HPDE6-E6E7 (cell line): ENCODE measurements around the gene UGT1A9.
A peak's percentile ranks its signal among the peaks of the same experiment; 100 is the strongest.
"Not testable (repeated sequence)": the region's sequence is repeated elsewhere in the genome, so short reads cannot be mapped to it uniquely, and the experiment has no call there.

Source experiments
- DNase-seq: peaks from one replicate; pipeline ENCODE4 v3.0.0; 2011; ENCODE audit warnings: missing footprints; ENCODE audit errors: extremely low spot score

The UGT1A9 gene

DNA sequence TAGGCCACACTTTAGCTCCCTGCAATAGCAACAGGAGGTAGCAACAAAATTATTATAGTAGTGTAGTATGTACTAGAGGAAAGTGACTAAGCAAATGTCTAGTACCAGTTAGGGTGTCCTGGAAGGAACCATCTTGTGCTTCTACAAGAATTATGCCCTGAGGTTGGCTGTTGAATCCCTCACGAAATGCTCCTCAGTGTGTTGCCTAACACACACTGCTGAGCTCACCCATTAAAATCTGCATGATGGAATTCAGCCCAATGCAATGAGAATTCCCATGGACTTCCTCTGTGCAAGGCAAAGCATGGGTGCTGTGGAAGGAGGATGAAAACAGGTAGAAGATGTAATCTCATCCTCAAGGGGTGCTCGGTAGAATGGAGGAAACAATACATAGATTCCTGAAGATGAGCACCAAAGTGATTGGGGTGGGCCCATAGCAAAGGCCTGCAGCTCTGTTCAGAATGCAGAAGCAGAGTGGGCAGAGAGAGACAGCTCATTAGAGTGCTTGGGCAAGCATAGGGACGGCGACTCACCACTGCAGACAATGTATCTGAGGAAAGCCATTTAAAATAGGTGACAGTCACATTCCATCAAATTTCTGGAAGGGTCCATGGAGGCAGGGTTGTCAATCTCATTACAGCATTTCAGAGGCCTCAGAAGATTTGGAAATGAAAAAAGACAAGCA lies 8.8 kb downstream of the UGT1A9 start:
- DNase-seq = no peak

DNA sequence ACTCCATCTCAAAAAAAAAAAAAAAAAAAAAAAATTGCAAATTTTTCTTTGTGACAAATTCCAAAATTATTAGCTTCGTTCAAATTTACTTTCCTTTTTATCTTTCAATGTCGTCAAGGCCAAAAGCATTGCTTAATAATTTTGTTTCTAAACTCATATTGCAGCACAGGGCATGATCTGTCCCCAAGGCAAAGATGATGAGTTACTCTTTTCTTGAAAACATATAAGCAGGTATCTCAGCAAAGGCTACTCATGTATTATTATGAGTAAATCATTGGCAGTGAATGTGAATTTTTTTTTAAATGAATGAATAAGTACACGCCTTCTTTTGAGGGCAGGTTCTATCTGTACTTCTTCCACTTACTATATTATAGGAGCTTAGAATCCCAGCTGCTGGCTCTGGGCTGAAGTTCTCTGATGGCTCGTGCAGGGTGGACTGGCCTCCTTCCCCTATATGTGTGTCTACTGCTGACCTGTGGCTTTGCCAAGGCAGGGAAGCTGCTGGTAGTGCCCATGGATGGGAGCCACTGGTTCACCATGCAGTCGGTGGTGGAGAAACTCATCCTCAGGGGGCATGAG lies 9.9 kb downstream of the UGT1A9 start, which contains the start of gene UGT1A7:
UGT1A7 (plus strand) TSS at position 381 of the 579 bp plus-strand sequence; CDS start at position 418, 37 bp downstream.
- no peak for DNase-seq

DNA sequence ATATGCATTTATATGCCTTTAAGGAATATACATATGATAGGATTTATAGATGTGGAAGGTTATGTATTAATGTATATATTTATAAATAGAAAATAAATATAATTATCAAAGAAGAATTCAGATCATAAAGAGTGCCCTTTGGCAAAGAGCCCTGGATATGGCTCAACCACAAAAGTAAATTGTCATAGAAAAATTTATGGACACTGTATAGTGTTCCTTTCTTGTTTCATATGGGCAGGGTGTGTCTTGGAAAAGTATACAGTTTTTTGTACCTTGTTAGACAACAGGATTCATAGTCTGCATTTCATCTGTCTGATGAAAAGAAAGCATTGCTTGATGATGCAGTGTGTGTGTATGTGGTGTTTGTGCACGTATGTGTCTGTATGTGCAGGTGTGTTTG lies 12.9 kb downstream of the UGT1A9 start:
- no peak for DNase-seq

DNA sequence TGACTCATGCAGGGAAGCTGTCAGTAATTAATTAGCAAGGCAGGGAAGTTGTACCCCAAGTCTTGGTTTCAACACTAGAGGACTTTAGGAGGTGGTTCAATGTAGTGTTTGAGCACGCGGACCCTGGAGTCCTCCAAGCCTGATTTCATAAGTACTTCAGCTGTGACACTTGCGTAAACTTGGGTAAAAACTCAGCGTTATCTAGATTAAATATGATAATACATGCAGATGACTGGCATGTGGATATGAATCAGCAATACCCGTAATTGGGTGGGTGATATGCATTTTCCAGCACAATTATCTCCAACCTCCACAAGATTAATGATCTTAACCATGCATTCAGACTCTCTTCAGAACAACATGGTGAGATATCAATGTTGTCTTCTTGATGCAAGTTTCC lies 15.2 kb downstream of the UGT1A9 start:
- no peak for DNase-seq

DNA sequence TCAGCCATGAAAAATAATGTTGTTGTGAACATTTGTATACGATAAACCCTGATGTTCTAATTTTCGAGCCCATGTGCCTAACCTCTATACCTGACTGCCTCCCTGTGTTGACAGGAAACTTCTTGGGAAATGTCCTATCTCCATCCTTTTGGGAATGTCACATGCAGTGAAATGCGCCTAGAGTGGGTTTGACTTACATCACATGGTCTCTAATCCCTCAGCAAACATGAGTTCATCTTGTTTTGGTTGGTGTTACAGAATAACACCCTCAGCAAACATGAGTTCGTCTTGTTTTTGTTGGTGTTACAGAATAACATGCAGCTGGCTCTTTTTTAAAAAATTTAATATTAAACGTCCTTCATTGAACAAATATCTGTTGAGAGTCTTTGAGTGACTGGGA lies 16.6 kb downstream of the UGT1A9 start:
- no peak for DNase-seq

DNA sequence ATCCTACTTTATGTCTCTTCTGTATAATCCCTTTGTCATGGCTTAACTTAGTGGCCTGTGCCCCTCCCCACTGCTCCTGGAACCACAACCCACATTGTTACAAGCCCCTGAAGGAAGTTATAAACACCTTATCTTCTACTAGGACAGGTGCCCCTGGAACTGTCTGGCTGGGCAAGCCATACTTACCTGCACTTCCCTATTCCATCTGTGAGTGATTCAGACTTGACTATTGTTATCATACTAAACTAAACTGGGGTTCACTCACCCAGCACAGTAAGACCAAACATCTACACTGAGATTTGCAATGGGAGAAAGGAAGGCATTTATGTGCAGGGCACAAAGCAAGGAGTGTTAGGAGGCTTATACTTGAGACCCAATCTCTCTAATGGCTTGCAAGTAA lies 17.3 kb downstream of the UGT1A9 start:
- no peak for DNase-seq

DNA sequence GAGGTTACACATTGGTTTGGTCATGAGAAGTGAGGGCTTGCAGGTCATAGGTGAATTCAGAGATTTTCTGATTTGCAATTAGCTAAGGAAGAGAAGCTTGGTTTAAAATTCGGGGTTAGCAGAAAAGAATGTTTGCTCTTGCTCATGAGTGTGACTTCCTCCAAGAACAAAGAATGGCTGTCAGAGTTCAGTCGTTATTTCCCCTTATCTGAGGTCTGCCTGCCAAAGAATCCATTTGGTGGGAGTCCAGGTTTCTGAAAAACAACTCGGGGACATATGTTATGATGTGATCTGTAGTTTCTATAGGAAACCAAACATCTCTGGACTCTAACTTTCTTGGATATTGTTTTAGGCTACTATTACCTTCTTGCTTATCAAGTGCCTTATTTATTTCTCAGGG lies 17.8 kb downstream of the UGT1A9 start:
- no peak for DNase-seq

DNA sequence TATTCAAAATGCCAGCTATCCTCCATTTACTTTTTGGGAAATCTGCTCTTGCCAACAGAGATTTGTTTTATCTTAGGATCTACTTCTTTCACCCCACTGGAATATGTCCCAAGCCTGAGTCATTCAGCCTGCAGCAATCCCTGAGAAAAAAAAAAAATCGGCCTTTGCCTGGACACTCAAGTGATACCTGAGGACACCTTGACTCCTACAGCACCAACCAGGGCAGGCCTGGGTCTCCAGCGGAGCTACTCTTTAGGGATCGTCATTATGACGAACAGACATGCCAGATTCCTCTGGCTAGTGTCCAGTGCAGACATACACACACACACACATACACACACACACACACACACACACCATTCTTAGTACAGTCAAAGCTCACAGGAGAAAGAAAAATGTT lies 18.7 kb downstream of the UGT1A9 start:
- DNase-seq = peak; percentile 74

DNA sequence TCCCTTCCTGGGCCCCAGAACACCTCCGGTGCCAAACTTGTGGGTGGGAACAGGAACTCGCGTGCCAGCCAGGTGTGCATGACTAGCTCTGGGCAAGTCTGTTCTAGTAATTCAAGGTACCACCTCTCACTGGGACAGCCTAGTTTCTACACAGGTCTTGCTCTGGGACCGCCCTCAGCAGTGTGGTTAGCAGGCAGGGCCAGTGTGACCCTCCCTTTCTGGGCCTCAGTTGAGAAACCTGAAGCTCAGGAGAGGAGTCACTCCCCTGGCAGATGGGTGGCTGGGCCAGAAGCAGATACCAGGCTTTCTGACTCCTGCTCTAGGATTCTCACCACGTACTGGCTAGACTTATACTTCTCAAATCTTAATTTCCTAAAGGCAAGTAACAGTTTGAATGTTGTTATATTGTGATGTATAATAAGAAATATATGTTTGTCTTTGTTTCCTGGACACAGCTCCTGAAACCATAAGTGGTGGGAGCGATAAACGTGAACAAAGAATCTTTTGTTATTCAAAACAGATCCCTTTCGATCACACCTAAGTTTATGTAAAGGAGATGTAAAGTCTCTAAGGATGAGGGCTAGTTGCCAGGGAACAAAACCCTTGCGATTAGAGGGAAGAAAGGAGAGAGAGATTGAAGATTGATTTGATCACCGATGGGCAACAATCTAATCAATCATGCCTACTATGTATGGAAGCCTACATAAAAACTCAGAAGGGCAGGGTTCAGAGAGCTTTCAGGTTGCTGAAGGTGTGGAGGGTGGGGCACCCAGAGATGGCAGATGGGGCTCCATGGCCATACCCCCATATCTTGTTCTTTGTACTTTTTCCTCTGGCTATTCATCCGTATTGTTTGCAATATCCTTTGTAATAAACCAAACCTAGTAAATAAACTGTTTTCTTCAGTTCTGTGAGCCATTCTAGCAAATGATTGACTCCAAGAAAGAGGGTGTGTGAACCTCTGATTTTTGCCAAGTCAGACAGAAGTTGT lies 20.0 kb downstream of the UGT1A9 start:
- DNase-seq = peak; percentile 97

DNA sequence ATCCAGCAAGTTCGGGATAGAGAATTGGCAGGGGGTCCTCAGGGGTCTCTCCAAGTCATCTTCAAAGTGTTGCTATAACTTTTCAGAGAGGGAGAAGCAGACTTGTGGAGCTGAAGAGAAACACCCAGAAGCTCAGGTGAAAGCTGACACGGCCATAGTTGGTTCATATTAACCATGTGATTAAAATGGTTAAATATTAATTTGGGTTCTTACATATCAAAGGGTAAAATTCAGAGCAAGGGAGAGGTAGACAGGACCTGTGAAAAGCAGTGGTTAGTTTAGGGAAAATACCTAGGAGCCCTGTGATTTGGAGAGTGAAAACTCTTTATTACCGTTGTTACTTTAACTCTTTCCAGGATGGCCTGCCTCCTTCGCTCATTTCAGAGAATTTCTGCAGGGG lies 20.9 kb downstream of the UGT1A9 start, which contains the start of gene UGT1A6:
UGT1A6 (plus strand) TSS at position 243 of the 400 bp plus-strand sequence; CDS start at position 358, 115 bp downstream.
- no peak for DNase-seq

DNA sequence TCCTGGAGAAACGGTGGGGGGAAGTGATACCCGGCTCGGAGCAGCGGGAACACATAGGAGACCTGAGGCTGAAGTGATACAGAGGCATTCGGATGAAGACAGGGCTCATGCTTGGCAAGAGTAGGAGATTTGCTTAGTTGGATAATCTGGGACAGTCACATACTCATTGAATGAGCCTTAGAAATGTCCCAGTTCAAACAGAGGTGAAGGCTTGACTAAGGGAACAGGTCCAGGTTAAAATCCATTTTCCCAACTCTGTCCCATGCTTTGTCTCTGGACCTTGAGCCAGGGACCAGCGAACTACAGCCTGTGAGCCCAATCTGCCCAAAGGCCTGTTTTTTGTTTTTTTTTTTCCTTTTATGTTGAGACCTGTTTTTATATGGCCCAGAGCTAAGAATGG lies 22.3 kb downstream of the UGT1A9 start:
- DNase-seq = no peak

DNA sequence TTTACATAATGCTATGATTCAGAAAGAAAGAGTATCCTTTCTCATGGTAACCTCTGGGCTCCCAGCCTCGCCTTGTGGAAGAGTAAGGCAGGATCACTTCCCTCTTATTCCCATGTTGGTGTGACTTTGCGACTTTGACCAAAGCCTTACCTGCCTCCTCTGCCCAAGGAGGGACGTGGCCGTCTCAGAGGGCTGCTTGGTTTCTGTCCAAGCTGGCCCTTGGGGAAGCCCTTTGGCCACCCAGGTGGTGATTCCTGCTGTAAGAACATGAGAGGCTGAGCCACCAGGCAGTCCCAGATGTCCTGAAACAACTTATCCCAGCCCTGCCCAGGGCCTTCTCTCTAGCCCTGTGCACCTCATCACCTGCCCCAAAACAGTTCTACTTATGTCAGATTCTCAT lies 27.0 kb downstream of the UGT1A9 start:
- DNase-seq = no peak

DNA sequence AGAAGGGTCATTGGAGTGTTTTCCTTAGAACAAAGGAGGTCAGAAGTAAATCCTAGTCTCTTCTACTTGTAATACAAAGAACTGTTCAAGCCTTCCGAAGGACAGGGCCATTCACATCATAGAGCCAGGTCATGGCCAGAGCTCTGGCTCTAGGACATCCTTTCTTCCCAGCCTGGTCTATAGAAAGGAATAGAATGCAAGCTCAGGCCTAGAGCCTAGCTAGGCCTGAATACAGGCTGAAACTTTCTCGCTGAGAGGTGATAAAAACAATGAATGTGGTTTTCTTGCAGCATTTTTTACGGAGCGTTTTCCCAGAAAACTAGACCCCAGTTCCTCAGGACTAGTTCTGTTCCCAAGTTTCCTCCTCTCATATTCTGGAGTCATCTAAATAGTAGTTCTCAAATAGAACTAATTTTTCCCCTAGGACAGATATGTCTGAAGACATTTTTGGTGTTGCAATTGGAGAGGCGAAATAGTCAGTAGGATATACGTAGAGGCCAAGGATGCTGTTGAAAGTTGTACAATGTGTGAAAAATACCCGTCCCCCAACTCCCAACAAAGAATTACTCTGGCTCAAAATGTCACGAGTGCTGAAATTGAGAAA lies 27.8 kb downstream of the UGT1A9 start:
- DNase-seq = no peak

DNA sequence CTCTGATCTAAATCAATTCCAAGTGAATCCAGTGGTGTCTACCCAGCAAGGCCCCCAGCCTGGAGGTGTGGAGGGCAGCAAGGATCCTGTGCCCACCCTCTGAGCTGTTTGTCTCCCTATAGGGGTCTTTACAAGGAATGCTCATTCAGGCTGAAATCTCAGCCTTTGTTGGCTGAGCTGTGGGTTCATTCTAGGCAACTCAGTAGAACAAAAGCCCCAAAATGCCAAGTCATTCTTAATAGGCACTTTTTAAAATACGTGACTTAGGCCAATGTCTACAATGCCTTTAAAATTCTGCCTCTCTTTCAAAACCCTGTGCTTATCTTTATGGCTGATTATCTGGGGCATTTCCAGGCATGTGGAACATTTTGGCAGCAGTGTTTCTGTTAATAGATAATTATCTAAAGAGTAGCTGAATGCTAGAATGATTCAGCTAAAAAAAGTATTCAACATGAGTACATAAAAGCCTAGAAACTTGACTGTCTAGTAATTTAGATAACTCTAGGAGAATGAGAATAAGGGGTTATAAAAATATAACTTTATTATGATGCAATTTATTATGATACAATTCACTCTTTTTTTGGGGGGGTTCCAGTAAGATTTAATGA lies 28.4 kb downstream of the UGT1A9 start:
- no peak for DNase-seq

DNA sequence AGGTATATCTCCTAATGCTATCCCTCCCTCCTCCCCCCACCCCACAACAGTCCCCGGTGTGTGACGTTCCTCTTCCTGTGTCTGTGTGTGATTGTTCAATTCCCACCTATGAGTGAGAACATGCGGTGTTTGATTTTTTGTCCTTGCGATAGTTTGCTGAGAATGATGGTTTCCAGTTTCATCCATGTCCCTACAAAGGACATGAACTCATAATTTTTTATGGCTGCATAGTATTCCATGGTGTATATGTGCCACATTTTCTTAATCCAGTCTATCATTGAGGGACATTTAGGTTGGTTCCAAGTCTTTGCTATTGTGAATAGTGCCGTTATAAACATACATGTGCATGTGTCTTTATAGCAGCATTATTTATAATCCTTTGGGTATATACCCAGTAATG lies 29.1 kb downstream of the UGT1A9 start:
- not testable (repeated sequence) for DNase-seq

DNA sequence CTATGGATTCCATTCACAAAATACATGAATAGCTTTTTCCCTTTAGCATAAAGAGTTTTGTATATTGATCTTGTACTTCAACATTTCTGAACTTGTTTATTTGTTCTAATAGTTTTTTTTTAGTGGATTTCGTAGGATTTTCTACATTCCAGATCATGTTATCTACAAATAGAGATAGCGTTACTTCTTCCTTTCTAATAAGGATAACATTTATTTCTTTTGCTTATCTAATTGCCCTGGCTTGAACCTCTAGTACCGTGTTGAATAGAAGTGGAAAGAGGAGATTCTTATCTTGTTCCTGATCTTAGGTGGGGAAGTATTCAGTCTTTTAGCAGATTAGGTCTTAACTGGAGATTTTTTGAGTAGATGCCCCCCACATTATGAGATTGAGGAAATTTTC lies 30.5 kb downstream of the UGT1A9 start:
- DNase-seq = no peak

DNA sequence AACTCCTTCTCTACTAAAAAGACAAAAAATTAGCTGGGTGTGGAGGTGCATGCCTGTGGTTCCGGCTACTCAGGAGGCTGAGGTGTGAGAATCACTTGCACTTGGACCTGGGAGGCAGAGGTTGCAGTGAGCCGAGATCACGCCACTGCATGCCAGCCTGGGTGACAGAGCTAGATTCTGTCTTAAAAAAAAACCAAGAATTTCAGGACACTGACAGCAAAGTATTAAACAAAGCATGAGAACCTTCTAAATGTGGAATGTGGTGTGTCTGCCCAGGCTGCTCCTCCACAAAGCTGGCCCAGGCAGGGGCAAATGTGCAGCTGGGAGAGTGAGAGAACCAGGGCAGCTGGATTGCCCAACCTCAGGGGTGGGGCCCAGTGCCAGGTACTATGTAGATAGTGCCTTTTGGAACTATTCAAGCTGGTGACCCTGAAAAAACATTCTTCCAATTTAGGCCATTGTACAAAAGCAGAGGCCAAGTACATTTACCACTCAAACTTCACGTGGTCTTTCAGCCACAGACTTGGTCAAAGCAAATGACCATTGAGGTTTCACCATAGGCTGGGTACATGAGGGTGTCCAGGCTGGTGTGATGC lies 34.3 kb downstream of the UGT1A9 start:
- no peak for DNase-seq

DNA sequence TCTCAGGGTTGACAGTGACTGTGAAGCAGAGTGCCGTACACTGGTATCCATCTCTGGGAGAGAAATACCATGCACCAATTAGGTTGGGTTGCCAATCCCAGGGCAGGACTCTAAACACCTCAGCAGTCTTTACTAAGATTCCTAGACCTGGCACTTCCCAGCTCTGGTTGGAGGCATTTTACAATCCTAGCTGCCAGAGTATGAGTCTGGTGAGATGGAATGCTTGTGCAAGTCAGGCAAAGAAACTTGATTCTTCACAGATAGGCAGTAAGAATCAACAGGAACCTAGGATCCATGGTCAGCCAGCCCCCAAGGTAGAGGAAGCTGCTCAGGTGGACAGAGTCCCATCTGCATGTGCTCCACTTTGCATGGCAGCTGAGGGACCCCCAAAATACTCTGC lies 35.0 kb downstream of the UGT1A9 start:
- DNase-seq = no peak

DNA sequence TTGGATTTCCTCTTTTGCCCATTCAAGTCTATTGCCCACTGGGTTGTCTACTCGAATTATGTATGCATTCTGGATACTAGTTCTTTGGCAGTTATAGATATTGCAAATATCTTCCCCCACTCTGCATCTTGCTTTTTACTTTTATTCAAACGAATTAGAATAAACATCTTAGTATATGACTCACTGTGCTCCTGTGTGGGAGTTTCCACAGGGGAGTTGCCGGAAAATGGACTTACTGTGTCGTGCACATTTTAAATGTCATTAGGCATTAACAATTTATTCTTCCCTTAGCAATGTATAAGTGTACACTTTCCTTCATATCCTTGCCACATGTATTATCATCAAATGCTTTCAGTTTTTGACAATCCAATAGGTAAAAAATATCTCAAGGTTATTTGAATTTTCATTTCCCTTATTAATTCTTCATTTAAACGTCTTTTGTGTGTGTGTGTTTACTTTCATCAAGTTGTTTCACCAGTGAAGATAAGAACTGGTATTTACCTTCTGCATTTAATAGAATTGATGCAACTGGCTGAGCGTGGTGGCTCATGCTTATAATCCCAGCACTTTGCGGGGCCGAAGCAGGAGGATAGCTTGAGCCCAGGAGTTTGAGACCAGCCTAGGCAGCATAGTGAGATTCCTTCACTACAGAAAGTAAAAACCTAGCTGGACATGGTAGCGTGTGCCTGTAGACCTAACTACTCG lies 36.4 kb downstream of the UGT1A9 start:
- no peak for DNase-seq

DNA sequence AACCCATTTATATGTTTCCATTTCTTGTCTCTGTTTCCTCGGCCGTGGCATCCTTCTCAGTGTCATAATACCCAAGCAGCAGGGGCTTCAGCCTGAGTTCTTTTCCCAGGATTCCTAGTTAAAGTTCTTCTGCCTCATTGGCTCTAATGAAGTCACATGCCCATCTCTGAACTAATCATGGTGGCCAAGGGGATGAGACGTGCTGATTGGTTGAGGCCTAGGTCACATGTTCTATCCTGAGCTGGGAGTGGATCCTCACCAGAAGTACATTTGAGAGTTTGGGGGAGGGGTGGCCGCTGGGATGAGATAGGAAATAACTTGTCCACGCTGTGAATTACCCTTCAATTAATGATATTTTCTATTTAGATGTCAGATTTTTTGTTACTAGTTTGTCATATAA lies 37.2 kb downstream of the UGT1A9 start:
- no peak for DNase-seq
